ENCODE results near the gene TAS2R39. TPM values are rescaled to one million over a fixed set of nuclear protein-coding genes. Genes with fewer than 3 reads are reported as not detected.

Gene TAS2R39
- total and polyA plus RNA-seq, 2 experiments from 2014 or later: 0.21 TPM; not detected in 1

- no peak within 1 kb of the TSS for H2AFZ ChIP-seq
- H3K36me3 ChIP-seq (ENCODE audit: insufficient read depth): no peaks in the 10 kb centered on the region
- H4K20me1 ChIP-seq (replicated peaks; ENCODE audit: insufficient read depth): no peaks in the 10 kb centered on the region
- DNase-seq (ENCODE audit: low spot score): no peak
- H3K27me3 ChIP-seq (ENCODE audit: insufficient read depth): no peaks in the 10 kb centered on the region
- Mint-ChIP-seq H3K27ac (no peak within 1 kb of the TSS), H3K4me1 (no peaks in the 10 kb centered on the region), H3K4me3 (no peak within 1 kb of the TSS), H3K36me3 (ENCODE audit: low read depth) (no peaks in the 10 kb centered on the region), H3K9me3 (no peaks in the 10 kb centered on the region), H3K27me3 (ENCODE audit: insufficient read depth, low read depth, poor library complexity) (no peaks in the 10 kb centered on the region)
- H3K4me3 ChIP-seq: no peak within 1 kb of the TSS
- no peak within 1 kb of the TSS for H3K4me2 ChIP-seq
- no peak within 1 kb of the TSS for H3K27ac ChIP-seq (ENCODE audit: low read depth)
- no peak for TF ChIP-seq EZH2 (IDR thresholded peaks at IDR 0.05; ENCODE audit: low read depth, unreplicated experiment)
- no peak for TF ChIP-seq CREB1 (CRISPR knock-in tag; IDR thresholded peaks at IDR 0.05; ENCODE audit: low read depth)
- H3K4me1 ChIP-seq (ENCODE audit: insufficient read depth): no peaks in the 10 kb centered on the region
- no peak for ATAC-seq
- no peaks in the 10 kb centered on the region for H3K9me2 ChIP-seq (ENCODE audit: insufficient read depth)
- no peaks in the 10 kb centered on the region for H3F3A ChIP-seq (replicated peaks; ENCODE audit: low read depth)
- H3K79me2 ChIP-seq (replicated peaks; ENCODE audit: insufficient read depth): no peaks in the 10 kb centered on the region
Observed at GRCh38 chr7:143221737-143222136, 38.5 kb downstream of the TAS2R39 start, which contains the start of gene TAS2R40. TAS2R40 (plus strand) TSS chr7:143222037; CDS start chr7:143222079, 42 bp downstream.

- no peaks in the 10 kb centered on the region for H3K27me3 Mint-ChIP-seq (ENCODE audit: insufficient read depth, low read depth, poor library complexity)
- no peak overlapping the region for H3K27ac Mint-ChIP-seq
- no peaks in the 10 kb centered on the region for H3K36me3 Mint-ChIP-seq (ENCODE audit: low read depth)
- no peak overlapping the region for H3K4me3 Mint-ChIP-seq
- Histone ChIP-seq H3K4me3 (no peak overlapping the region), H3K4me1 (ENCODE audit: insufficient read depth) (no peaks in the 10 kb centered on the region), H3K27me3 (ENCODE audit: insufficient read depth) (no peaks in the 10 kb centered on the region), H4K20me1 (replicated peaks; ENCODE audit: insufficient read depth) (no peaks in the 10 kb centered on the region), H3K36me3 (ENCODE audit: insufficient read depth) (no peaks in the 10 kb centered on the region), H3K9me2 (ENCODE audit: insufficient read depth) (no peaks in the 10 kb centered on the region), H3K4me2 (no peak overlapping the region), H3F3A (replicated peaks; ENCODE audit: low read depth) (no peaks in the 10 kb centered on the region), H3K27ac (ENCODE audit: low read depth) (no peak overlapping the region), H3K79me2 (replicated peaks; ENCODE audit: insufficient read depth) (no peaks in the 10 kb centered on the region), H2AFZ (no peak overlapping the region)
- ATAC-seq (no peak), DNase-seq (ENCODE audit: low spot score) (no peak)
- TF ChIP-seq POLR2AphosphoS5 (IDR thresholded peaks at IDR 0.05; ENCODE audit: low read depth) (no peak), REST (IDR thresholded peaks at IDR 0.05; ENCODE audit: unreplicated experiment) (no peak), EZH2 (IDR thresholded peaks at IDR 0.05; ENCODE audit: low read depth, unreplicated experiment) (no peak), STAT1 (IDR thresholded peaks at IDR 0.05; ENCODE audit: unreplicated experiment) (no peak), ZNF114 (CRISPR knock-in tag; IDR thresholded peaks at IDR 0.05) (no peak), ZNF331 (CRISPR knock-in tag; IDR thresholded peaks at IDR 0.05; ENCODE audit: low read depth) (no peak)
- TF ChIP-seq, protein P1, sequence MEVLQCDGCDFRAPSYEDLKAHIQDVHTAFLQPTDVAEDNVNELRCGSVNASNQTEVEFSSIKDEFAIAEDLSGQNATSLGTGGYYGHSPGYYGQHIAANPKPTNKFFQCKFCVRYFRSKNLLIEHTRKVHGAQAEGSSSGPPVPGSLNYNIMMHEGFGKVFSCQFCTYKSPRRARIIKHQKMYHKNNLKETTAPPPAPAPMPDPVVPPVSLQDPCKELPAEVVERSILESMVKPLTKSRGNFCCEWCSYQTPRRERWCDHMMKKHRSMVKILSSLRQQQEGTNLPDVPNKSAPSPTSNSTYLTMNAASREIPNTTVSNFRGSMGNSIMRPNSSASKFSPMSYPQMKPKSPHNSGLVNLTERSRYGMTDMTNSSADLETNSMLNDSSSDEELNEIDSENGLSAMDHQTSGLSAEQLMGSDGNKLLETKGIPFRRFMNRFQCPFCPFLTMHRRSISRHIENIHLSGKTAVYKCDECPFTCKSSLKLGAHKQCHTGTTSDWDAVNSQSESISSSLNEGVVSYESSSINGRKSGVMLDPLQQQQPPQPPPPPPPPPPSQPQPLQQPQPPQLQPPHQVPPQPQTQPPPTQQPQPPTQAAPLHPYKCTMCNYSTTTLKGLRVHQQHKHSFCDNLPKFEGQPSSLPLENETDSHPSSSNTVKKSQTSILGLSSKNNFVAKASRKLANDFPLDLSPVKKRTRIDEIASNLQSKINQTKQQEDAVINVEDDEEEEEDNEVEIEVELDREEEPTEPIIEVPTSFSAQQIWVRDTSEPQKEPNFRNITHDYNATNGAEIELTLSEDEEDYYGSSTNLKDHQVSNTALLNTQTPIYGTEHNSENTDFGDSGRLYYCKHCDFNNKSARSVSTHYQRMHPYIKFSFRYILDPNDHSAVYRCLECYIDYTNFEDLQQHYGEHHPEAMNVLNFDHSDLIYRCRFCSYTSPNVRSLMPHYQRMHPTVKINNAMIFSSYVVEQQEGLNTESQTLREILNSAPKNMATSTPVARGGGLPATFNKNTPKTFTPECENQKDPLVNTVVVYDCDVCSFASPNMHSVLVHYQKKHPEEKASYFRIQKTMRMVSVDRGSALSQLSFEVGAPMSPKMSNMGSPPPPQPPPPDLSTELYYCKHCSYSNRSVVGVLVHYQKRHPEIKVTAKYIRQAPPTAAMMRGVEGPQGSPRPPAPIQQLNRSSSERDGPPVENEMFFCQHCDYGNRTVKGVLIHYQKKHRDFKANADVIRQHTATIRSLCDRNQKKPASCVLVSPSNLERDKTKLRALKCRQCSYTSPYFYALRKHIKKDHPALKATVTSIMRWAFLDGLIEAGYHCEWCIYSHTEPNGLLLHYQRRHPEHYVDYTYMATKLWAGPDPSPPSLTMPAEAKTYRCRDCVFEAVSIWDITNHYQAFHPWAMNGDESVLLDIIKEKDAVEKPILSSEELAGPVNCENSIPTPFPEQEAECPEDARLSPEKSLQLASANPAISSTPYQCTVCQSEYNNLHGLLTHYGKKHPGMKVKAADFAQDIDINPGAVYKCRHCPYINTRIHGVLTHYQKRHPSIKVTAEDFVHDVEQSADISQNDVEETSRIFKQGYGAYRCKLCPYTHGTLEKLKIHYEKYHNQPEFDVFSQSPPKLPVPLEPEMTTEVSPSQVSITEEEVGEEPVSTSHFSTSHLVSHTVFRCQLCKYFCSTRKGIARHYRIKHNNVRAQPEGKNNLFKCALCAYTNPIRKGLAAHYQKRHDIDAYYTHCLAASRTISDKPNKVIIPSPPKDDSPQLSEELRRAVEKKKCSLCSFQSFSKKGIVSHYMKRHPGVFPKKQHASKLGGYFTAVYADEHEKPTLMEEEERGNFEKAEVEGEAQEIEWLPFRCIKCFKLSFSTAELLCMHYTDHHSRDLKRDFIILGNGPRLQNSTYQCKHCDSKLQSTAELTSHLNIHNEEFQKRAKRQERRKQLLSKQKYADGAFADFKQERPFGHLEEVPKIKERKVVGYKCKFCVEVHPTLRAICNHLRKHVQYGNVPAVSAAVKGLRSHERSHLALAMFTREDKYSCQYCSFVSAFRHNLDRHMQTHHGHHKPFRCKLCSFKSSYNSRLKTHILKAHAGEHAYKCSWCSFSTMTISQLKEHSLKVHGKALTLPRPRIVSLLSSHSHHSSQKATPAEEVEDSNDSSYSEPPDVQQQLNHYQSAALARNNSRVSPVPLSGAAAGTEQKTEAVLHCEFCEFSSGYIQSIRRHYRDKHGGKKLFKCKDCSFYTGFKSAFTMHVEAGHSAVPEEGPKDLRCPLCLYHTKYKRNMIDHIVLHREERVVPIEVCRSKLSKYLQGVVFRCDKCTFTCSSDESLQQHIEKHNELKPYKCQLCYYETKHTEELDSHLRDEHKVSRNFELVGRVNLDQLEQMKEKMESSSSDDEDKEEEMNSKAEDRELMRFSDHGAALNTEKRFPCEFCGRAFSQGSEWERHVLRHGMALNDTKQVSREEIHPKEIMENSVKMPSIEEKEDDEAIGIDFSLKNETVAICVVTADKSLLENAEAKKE (CRISPR knock-in tag; IDR thresholded peaks at IDR 0.05): no peak
- H3K9me3 Mint-ChIP-seq: no peaks in the 10 kb centered on the region
- H3K4me1 Mint-ChIP-seq: no peaks in the 10 kb centered on the region
Observed at GRCh38 chr7:143222782-143223181, 39.6 kb downstream of the TAS2R39 start.

Measured in GM23338 (cell line).